HepG2 (cell line): Measurements from ENCODE around the gene ABL2.

Source experiments
- DNMT1 ChIP-seq: sonication (generic); formaldehyde crosslinking; IDR thresholded peaks from 2 replicates; pipeline ENCODE4 v1.5.1; 2020; ENCODE audit warnings: mild to moderate bottlenecking, missing genetic modification reagents
- MYC ChIP-seq: sonication (generic); formaldehyde crosslinking; IDR thresholded peaks from 2 replicates; pipeline ENCODE4 v1.9.0; 2021; ENCODE audit warnings: missing genetic modification reagents, borderline replicate concordance
- POLR2A ChIP-seq, 2 experiments: IDR thresholded peaks; 2 replicates each; pipeline ENCODE4 v1.6.1; 2011; ENCODE audit warnings: low read depth in 2 of 2, low read length in 2 of 2, mild to moderate bottlenecking in 1 of 2, moderate library complexity in 1 of 2; ENCODE audit not compliant: insufficient read depth in 1 of 2
- TCF7 ChIP-seq: sonication (generic); IDR thresholded peaks from 2 replicates; pipeline ENCODE4 v1.6.1; 2016; ENCODE audit warnings: antibody characterized with exemption, low read depth
- ZNF773 ChIP-seq: sonication (generic); formaldehyde crosslinking; IDR thresholded peaks from 2 replicates; pipeline ENCODE4 v1.4.0; 2020; ENCODE audit warnings: missing genetic modification reagents, borderline replicate concordance
- TF ChIP-seq, protein P1 (sequence below): IDR thresholded peaks from 2 replicates; pipeline ENCODE4 v1.6.1; 2016; ENCODE audit warnings: control low read depth
- TF ChIP-seq, protein P2 (sequence below): sonication (generic); formaldehyde crosslinking; IDR thresholded peaks from 2 replicates; pipeline ENCODE4 v1.4.0; 2020; ENCODE audit warnings: missing genetic modification reagents; ENCODE audit errors: not compliant biosample characterization
- TF ChIP-seq, protein P3 (sequence below): sonication (generic); formaldehyde crosslinking; IDR thresholded peaks from 2 replicates; pipeline ENCODE4 v1.4.0; 2020; ENCODE audit warnings: missing genetic modification reagents
- TF ChIP-seq, protein P4 (sequence below): sonication (generic); formaldehyde crosslinking; IDR thresholded peaks from 2 replicates; pipeline ENCODE4 v1.4.0; 2020; ENCODE audit warnings: missing genetic modification reagents, borderline replicate concordance
- TF ChIP-seq, protein P5 (sequence below): sonication (generic); formaldehyde crosslinking; IDR thresholded peaks from 2 replicates; pipeline ENCODE4 v1.5.0; 2020; ENCODE audit warnings: mild to moderate bottlenecking, missing genetic modification reagents, moderate library complexity

DNA sequence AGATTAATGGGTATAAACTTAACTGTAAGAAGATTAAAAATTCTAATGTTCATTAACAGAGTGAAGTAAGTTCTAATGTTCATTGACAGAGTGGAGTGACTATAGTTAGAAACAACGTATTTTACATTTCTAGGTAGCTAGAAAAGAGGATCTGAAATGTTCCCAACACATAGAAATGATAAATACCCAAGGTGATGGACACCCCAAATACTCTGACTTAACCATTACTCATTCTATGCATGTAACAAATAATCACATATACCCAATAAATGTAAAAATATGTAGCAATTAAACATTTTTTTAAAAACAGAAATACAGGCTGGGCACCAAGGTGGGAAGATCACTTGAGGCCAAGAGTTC is 62.1 kb downstream of the ABL2 start:
- TF ChIP-seq POLR2A (IDR thresholded peaks at IDR 0.05; ENCODE audit: insufficient read depth in 1 of 2, low read depth in 2 of 2, low read length in 2 of 2), result no peak
- TF ChIP-seq, protein P1, sequence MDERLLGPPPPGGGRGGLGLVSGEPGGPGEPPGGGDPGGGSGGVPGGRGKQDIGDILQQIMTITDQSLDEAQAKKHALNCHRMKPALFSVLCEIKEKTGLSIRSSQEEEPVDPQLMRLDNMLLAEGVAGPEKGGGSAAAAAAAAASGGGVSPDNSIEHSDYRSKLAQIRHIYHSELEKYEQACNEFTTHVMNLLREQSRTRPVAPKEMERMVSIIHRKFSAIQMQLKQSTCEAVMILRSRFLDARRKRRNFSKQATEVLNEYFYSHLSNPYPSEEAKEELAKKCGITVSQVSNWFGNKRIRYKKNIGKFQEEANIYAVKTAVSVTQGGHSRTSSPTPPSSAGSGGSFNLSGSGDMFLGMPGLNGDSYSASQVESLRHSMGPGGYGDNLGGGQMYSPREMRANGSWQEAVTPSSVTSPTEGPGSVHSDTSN, result no peak
- TF ChIP-seq, protein P2, sequence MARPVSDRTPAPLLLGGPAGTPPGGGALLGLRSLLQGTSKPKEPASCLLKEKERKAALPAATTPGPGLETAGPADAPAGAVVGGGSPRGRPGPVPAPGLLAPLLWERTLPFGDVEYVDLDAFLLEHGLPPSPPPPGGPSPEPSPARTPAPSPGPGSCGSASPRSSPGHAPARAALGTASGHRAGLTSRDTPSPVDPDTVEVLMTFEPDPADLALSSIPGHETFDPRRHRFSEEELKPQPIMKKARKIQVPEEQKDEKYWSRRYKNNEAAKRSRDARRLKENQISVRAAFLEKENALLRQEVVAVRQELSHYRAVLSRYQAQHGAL (CRISPR knock-in tag), result no peak
- no peak for TF ChIP-seq MYC (CRISPR knock-in tag)
- TF ChIP-seq, protein P3, sequence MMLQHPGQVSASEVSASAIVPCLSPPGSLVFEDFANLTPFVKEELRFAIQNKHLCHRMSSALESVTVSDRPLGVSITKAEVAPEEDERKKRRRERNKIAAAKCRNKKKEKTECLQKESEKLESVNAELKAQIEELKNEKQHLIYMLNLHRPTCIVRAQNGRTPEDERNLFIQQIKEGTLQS (CRISPR knock-in tag), result no peak
- TF ChIP-seq ZNF773 (CRISPR knock-in tag), result no peak
- no peak for TF ChIP-seq DNMT1 (CRISPR knock-in tag)
- TF ChIP-seq, protein P4, sequence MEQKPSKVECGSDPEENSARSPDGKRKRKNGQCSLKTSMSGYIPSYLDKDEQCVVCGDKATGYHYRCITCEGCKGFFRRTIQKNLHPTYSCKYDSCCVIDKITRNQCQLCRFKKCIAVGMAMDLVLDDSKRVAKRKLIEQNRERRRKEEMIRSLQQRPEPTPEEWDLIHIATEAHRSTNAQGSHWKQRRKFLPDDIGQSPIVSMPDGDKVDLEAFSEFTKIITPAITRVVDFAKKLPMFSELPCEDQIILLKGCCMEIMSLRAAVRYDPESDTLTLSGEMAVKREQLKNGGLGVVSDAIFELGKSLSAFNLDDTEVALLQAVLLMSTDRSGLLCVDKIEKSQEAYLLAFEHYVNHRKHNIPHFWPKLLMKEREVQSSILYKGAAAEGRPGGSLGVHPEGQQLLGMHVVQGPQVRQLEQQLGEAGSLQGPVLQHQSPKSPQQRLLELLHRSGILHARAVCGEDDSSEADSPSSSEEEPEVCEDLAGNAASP, result no peak
- no peak for TF ChIP-seq TCF7
- TF ChIP-seq, protein P5, sequence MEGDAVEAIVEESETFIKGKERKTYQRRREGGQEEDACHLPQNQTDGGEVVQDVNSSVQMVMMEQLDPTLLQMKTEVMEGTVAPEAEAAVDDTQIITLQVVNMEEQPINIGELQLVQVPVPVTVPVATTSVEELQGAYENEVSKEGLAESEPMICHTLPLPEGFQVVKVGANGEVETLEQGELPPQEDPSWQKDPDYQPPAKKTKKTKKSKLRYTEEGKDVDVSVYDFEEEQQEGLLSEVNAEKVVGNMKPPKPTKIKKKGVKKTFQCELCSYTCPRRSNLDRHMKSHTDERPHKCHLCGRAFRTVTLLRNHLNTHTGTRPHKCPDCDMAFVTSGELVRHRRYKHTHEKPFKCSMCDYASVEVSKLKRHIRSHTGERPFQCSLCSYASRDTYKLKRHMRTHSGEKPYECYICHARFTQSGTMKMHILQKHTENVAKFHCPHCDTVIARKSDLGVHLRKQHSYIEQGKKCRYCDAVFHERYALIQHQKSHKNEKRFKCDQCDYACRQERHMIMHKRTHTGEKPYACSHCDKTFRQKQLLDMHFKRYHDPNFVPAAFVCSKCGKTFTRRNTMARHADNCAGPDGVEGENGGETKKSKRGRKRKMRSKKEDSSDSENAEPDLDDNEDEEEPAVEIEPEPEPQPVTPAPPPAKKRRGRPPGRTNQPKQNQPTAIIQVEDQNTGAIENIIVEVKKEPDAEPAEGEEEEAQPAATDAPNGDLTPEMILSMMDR (CRISPR knock-in tag), result no peak
